HepG2 (cell line): Measurements from ENCODE around the gene PLVAP. TPM values are rescaled to one million over a fixed set of nuclear protein-coding genes. Genes with fewer than 3 reads are reported as not detected.
A peak's percentile ranks its signal among the peaks of the same experiment; 100 is the strongest.

ENCODE experiments used
- AKAP8 ChIP-seq: sonication (generic); formaldehyde crosslinking; IDR thresholded peaks from 2 replicates; pipeline ENCODE4 v1.5.1; 2020; ENCODE audit warnings: mild to moderate bottlenecking, missing genetic modification reagents
- DNMT3B ChIP-seq: conservative IDR thresholded peaks from 2 replicates; pipeline ENCODE4 v1.6.1; 2016; ENCODE audit warnings: missing biosample characterization, control low read depth
- ERF ChIP-seq: IDR thresholded peaks from 2 replicates; pipeline ENCODE4 v1.6.1; 2018; ENCODE audit warnings: missing biosample characterization, missing genetic modification reagents
- ETV6 ChIP-seq: sonication (generic); formaldehyde crosslinking; conservative IDR thresholded peaks from 2 replicates; pipeline ENCODE4 v1.4.0; 2020; ENCODE audit warnings: missing genetic modification reagents
- IKZF1 ChIP-seq: fragments of 450-650 bp; IDR thresholded peaks from 2 replicates; pipeline ENCODE4 v1.7.1; 2016
- NCOA2 ChIP-seq: sonication (generic); formaldehyde crosslinking; IDR thresholded peaks from 2 replicates; pipeline ENCODE4 v1.8.0; 2022; ENCODE audit warnings: inconsistent platforms
- RNF2 ChIP-seq: fragments of 450-650 bp; conservative IDR thresholded peaks from 2 replicates; pipeline ENCODE4 v1.6.1; 2016; ENCODE audit warnings: low read depth
- SAP130 ChIP-seq: IDR thresholded peaks from 2 replicates; pipeline ENCODE4 v1.6.1; 2016; ENCODE audit warnings: low read depth
- YEATS4 ChIP-seq: sonication (generic); formaldehyde crosslinking; IDR thresholded peaks from 2 replicates; pipeline ENCODE4 v1.4.0; 2020; ENCODE audit warnings: missing genetic modification reagents, borderline replicate concordance
- ZBTB42 ChIP-seq: sonication (generic); formaldehyde crosslinking; IDR thresholded peaks from 2 replicates; pipeline ENCODE4 v1.5.0; 2020; ENCODE audit warnings: mild to moderate bottlenecking, missing genetic modification reagents
- ZC3H4 ChIP-seq: sonication (generic); formaldehyde crosslinking; IDR thresholded peaks from 2 replicates; pipeline ENCODE4 v1.4.0; 2020; ENCODE audit warnings: missing genetic modification reagents, borderline replicate concordance
- ZNF34 ChIP-seq: sonication (generic); formaldehyde crosslinking; IDR thresholded peaks from 2 replicates; pipeline ENCODE4 v1.4.0; 2020; ENCODE audit warnings: mild to moderate bottlenecking, missing genetic modification reagents, borderline replicate concordance
- ZNF431 ChIP-seq: sonication (generic); formaldehyde crosslinking; IDR thresholded peaks from 2 replicates; pipeline ENCODE4 v1.9.0; 2022; ENCODE audit warnings: missing genetic modification reagents, low read depth, mild to moderate bottlenecking, borderline replicate concordance
- ZNF766 ChIP-seq: sonication (generic); formaldehyde crosslinking; IDR thresholded peaks from 2 replicates; pipeline ENCODE4 v1.5.0; 2020; ENCODE audit warnings: missing genetic modification reagents, borderline replicate concordance
- ZNF781 ChIP-seq: sonication (generic); formaldehyde crosslinking; IDR thresholded peaks from 2 replicates; pipeline ENCODE4 v1.5.1; 2020; ENCODE audit warnings: borderline replicate concordance, mild to moderate bottlenecking, missing genetic modification reagents; ENCODE audit errors: not compliant biosample characterization
- polyA plus RNA-seq, 8 experiments: library from polyadenylated mRNA; depleted of rRNA in 3 of 8; stranded (reverse) in 7 of 8; unstranded in 1 of 8; fragments of >200 nt; fragmentation: Illumina TruSeq in 4 of 8; extraction: Trizol in 4 of 8; gene quantifications; 2 replicates each; pipeline versions ENCODE4 v1.2.1 to v1.2.3, GENCODE V29; 2011 to 2016; ENCODE audit warnings: low read depth in 4 of 8, missing spikeins in 1 of 8, mixed read lengths in 1 of 8; ENCODE audit not compliant: insufficient read depth in 1 of 8
- total RNA-seq, 5 experiments: library from RNA; depleted of rRNA; stranded (reverse); fragments of >200 nt; fragmentation: Illumina TruSeq; extraction: Trizol; gene quantifications; 2 replicates each; pipeline ENCODE4 v1.2.3, GENCODE V29; 2016; ENCODE audit warnings: low read depth in 1 of 5
- TF ChIP-seq, protein P1 (sequence below): IDR thresholded peaks from 2 replicates; pipeline ENCODE4 v1.6.1; 2016; ENCODE audit warnings: mild to moderate bottlenecking
- TF ChIP-seq, protein P2 (sequence below): sonication (generic); formaldehyde crosslinking; IDR thresholded peaks from 2 replicates; pipeline ENCODE4 v1.4.0; 2020; ENCODE audit warnings: missing genetic modification reagents, borderline replicate concordance
- TF ChIP-seq, protein P3 (sequence below): IDR thresholded peaks from 2 replicates; pipeline ENCODE4 v1.6.1; 2016; ENCODE audit warnings: missing biosample characterization, missing genetic modification reagents, low read depth
- TF ChIP-seq, protein P4 (sequence below): sonication (generic); formaldehyde crosslinking; IDR thresholded peaks from 2 replicates; pipeline ENCODE4 v1.4.0; 2020; ENCODE audit warnings: missing genetic modification reagents, borderline replicate concordance
- TF ChIP-seq, protein P5 (sequence below): IDR thresholded peaks from 2 replicates; pipeline ENCODE4 v1.6.1; 2018; ENCODE audit warnings: missing genetic modification reagents

The PLVAP gene
- total and polyA plus RNA-seq, 2 of the 13 experiments (the other 11 are each of a cell fraction or from before 2014, with no cell fraction given) = 0.26 TPM; not detected in 1

DNA sequence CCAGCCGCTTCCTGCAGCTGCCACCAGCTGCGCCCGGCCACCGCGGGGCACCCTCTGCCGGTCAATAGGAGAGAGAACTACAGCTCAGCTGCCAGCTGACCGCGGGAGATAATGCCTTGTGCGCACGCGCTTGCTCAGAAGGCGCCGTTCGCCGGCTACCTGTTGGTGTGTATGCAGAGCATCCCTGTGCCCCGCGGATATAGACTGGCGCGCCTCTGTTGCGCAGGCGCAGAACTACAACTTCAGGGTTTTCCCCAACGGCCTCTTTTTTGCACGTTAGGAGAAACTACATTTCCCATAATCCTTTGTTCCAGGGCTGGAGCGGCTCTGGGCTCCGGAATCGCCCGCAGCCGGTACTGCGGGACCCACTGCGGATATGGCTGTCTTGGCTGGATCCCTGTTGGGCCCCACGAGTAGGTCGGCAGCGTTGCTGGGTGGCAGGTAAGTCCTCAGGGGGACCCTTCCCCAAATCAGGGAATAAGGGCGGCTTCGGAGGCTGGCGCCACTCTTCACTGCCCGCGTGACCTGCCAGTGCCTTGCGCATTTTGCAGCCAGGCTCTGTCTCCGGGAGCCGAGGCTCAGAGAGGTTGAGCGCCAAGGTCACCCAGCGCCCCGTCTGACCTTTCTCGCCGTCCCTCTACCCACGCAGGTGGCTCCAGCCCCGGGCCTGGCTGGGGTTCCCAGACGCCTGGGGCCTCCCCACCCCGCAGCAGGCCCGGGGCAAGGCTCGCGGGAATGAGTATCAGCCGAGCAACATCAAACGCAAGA lies 71.4 kb downstream of the PLVAP start, which contains the start of gene MRPL34 (continued):
- TF ChIP-seq, protein P1, sequence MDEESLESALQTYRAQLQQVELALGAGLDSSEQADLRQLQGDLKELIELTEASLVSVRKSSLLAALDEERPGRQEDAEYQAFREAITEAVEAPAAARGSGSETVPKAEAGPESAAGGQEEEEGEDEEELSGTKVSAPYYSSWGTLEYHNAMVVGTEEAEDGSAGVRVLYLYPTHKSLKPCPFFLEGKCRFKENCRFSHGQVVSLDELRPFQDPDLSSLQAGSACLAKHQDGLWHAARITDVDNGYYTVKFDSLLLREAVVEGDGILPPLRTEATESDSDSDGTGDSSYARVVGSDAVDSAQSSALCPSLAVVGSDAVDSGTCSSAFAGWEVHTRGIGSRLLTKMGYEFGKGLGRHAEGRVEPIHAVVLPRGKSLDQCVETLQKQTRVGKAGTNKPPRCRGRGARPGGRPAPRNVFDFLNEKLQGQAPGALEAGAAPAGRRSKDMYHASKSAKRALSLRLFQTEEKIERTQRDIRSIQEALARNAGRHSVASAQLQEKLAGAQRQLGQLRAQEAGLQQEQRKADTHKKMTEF (CRISPR knock-in tag) = peak; percentile 90
- TF ChIP-seq, protein P2, sequence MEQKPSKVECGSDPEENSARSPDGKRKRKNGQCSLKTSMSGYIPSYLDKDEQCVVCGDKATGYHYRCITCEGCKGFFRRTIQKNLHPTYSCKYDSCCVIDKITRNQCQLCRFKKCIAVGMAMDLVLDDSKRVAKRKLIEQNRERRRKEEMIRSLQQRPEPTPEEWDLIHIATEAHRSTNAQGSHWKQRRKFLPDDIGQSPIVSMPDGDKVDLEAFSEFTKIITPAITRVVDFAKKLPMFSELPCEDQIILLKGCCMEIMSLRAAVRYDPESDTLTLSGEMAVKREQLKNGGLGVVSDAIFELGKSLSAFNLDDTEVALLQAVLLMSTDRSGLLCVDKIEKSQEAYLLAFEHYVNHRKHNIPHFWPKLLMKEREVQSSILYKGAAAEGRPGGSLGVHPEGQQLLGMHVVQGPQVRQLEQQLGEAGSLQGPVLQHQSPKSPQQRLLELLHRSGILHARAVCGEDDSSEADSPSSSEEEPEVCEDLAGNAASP (CRISPR knock-in tag) = no peak; the same call in 1 of the 2 replicates
- TF ChIP-seq DNMT3B (0 out of 2 replicates have a peak, but pooled peaks have one; percentile 25), IKZF1 (no peak), RNF2 (no peak), ERF (CRISPR knock-in tag) (peak; percentile 76; the same call in 1 of the 2 replicates), ETV6 (CRISPR knock-in tag) (0 out of 2 replicates have a peak, but pooled peaks have one; percentile 27), YEATS4 (CRISPR knock-in tag) (peak; percentile 79), ZC3H4 (CRISPR knock-in tag) (no peak), ZBTB42 (CRISPR knock-in tag) (no peak; the same call in 1 of the 2 replicates), ZNF431 (CRISPR knock-in tag) (no peak), ZNF781 (peak; percentile 92), ZNF34 (CRISPR knock-in tag) (no peak), SAP130 (CRISPR knock-in tag) (peak; percentile 87), AKAP8 (CRISPR knock-in tag) (peak; percentile 43; the same call in 1 of the 2 replicates), NCOA2 (CRISPR knock-in tag) (peak; percentile 53; the same call in 1 of the 2 replicates), ZNF766 (CRISPR knock-in tag) (peak; percentile 50; the same call in 1 of the 2 replicates)
- TF ChIP-seq, protein P3, sequence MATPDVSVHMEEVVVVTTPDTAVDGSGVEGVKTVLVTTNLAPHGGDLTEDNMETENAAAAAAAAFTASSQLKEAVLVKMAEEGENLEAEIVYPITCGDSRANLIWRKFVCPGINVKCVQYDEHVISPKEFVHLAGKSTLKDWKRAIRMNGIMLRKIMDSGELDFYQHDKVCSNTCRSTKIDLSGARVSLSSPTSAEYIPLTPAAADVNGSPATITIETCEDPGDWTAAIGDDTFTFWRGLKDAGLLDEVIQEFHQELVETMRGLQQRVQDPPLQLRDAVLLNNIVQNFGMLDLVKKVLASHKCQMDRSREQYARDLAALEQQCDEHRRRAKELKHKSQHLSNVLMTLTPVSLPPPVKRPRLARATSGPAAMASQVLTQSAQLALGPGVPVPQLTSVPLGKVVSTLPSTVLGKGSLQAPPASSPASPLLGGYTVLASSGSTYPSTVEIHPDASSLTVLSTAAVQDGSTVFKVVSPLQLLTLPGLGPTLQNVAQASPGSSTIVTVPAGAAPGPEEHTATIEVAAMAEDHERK = no peak
- TF ChIP-seq, protein P4, sequence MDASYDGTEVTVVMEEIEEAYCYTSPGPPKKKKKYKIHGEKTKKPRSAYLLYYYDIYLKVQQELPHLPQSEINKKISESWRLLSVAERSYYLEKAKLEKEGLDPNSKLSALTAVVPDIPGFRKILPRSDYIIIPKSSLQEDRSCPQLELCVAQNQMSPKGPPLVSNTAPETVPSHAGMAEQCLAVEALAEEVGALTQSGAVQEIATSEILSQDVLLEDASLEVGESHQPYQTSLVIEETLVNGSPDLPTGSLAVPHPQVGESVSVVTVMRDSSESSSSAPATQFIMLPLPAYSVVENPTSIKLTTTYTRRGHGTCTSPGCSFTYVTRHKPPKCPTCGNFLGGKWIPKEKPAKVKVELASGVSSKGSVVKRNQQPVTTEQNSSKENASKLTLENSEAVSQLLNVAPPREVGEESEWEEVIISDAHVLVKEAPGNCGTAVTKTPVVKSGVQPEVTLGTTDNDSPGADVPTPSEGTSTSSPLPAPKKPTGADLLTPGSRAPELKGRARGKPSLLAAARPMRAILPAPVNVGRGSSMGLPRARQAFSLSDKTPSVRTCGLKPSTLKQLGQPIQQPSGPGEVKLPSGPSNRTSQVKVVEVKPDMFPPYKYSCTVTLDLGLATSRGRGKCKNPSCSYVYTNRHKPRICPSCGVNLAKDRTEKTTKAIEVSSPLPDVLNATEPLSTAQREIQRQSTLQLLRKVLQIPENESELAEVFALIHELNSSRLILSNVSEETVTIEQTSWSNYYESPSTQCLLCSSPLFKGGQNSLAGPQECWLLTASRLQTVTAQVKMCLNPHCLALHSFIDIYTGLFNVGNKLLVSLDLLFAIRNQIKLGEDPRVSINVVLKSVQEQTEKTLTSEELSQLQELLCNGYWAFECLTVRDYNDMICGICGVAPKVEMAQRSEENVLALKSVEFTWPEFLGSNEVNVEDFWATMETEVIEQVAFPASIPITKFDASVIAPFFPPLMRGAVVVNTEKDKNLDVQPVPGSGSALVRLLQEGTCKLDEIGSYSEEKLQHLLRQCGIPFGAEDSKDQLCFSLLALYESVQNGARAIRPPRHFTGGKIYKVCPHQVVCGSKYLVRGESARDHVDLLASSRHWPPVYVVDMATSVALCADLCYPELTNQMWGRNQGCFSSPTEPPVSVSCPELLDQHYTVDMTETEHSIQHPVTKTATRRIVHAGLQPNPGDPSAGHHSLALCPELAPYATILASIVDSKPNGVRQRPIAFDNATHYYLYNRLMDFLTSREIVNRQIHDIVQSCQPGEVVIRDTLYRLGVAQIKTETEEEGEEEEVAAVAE (CRISPR knock-in tag) = no peak
- TF ChIP-seq, protein P5, sequence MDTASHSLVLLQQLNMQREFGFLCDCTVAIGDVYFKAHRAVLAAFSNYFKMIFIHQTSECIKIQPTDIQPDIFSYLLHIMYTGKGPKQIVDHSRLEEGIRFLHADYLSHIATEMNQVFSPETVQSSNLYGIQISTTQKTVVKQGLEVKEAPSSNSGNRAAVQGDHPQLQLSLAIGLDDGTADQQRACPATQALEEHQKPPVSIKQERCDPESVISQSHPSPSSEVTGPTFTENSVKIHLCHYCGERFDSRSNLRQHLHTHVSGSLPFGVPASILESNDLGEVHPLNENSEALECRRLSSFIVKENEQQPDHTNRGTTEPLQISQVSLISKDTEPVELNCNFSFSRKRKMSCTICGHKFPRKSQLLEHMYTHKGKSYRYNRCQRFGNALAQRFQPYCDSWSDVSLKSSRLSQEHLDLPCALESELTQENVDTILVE (CRISPR knock-in tag) = peak; percentile 62
